HEK293T (cell line): ENCODE results near the gene CALCR.

Experiments used
- CTCF ChIA-PET: fragments of 350-600 bp; formaldehyde crosslinking; extraction: SDS; loops from one replicate; lab custom pipeline; 2021; ENCODE audit warnings: antibody characterized with exemption, inconsistent platforms; lab: Yijun Ruan, JAX
- POLR2A ChIA-PET: fragments of 350-600 bp; formaldehyde crosslinking; extraction: SDS; loops from one replicate; lab custom pipeline; 2020; ENCODE audit warnings: antibody characterized with exemption, inconsistent platforms; lab: Yijun Ruan, JAX
- DNase-seq: peaks from one replicate; pipeline ENCODE4 v3.0.0; 2012; ENCODE audit warnings: mixed read lengths; ENCODE audit errors: extremely low spot score
- ARNT ChIP-seq: fragments of 450-650 bp; IDR thresholded peaks from 2 replicates; pipeline ENCODE4 v1.6.1; 2017; ENCODE audit warnings: mild to moderate bottlenecking
- BHLHE40 ChIP-seq: fragments of 450-650 bp; IDR thresholded peaks from 2 replicates; pipeline ENCODE4 v1.6.1; 2016; ENCODE audit warnings: mild to moderate bottlenecking, moderate library complexity, borderline replicate concordance
- CTBP1 ChIP-seq: fragments of 450-650 bp; IDR thresholded peaks from 2 replicates; pipeline ENCODE4 v1.6.1; 2016; ENCODE audit warnings: borderline replicate concordance
- ELF4 ChIP-seq: fragments of 450-650 bp; IDR thresholded peaks from 2 replicates; pipeline ENCODE4 v1.6.1; 2017; ENCODE audit warnings: antibody characterized with exemption
- FOXA1 ChIP-seq: fragments of 450-650 bp; IDR thresholded peaks from 2 replicates; pipeline ENCODE4 v1.6.1; 2016; ENCODE audit warnings: mild to moderate bottlenecking
- FOXK2 ChIP-seq: fragments of 450-650 bp; IDR thresholded peaks from 2 replicates; pipeline ENCODE4 v1.6.1; 2016; ENCODE audit warnings: mild to moderate bottlenecking
- FOXM1 ChIP-seq: fragments of 450-650 bp; IDR thresholded peaks from 2 replicates; pipeline ENCODE4 v1.6.1; 2017; ENCODE audit warnings: mild to moderate bottlenecking, borderline replicate concordance
- HDGF ChIP-seq: fragments of 450-650 bp; IDR thresholded peaks from 2 replicates; pipeline ENCODE4 v1.6.1; 2017; ENCODE audit warnings: antibody characterized with exemption, borderline replicate concordance
- L3MBTL2 ChIP-seq: fragments of 450-650 bp; conservative IDR thresholded peaks from 2 replicates; pipeline ENCODE4 v1.6.1; 2016; ENCODE audit warnings: mild to moderate bottlenecking
- LEF1 ChIP-seq: fragments of 450-650 bp; IDR thresholded peaks from 2 replicates; pipeline ENCODE4 v1.6.1; 2017; ENCODE audit warnings: mild to moderate bottlenecking, borderline replicate concordance
- NFRKB ChIP-seq: fragments of 450-650 bp; IDR thresholded peaks from 2 replicates; pipeline ENCODE4 v1.6.1; 2016; ENCODE audit warnings: mild to moderate bottlenecking, moderate library complexity
- PKNOX1 ChIP-seq: fragments of 450-650 bp; IDR thresholded peaks from 2 replicates; pipeline ENCODE4 v1.6.1; 2016
- SP1 ChIP-seq: fragments of 450-650 bp; IDR thresholded peaks from 2 replicates; pipeline ENCODE4 v1.6.1; 2017
- SUZ12 ChIP-seq: fragments of 450-650 bp; IDR thresholded peaks from 2 replicates; pipeline ENCODE4 v1.6.1; 2016; ENCODE audit warnings: mild to moderate bottlenecking
- TARDBP ChIP-seq: fragments of 450-650 bp; IDR thresholded peaks from 2 replicates; pipeline ENCODE4 v1.6.1; 2016
- ZNF384 ChIP-seq: fragments of 450-650 bp; IDR thresholded peaks from 2 replicates; pipeline ENCODE4 v1.6.1; 2016

Gene CALCR

GRCh38 chr7:93574646-93575554 is at the start of gene CALCR:
Gene CALCR, minus strand, starts transcription at chr7:93574724. Its CDS starts 87,743 bp downstream, at chr7:93486981.
- DNase-seq = peak; percentile 36
- CTCF ChIA-PET = interaction anchor here (0.7 kb wide), 1 partner anchor 282 kb away, joined by 3 read pairs; no protein-coding TSS in a partner anchor
- TF ChIP-seq FOXM1 (no peak), NFRKB (no peak), BHLHE40 (no peak), ARNT (no peak), ELF4 (no peak), HDGF (no peak), FOXK2 (no peak), PKNOX1 (no peak)
- POLR2A ChIA-PET = no interaction called here

GRCh38 chr7:93623816-93624215 is 49.3 kb upstream of the CALCR start:
- ChIA-PET POLR2A (no interaction called here), CTCF (no interaction called here)
- DNase-seq = no peak
- no peak for TF ChIP-seq FOXM1
- TF ChIP-seq NFRKB = no peak
- no peak for TF ChIP-seq HDGF
- no peak for TF ChIP-seq LEF1
- no peak for TF ChIP-seq TARDBP
- TF ChIP-seq ARNT = no peak
- no peak for TF ChIP-seq L3MBTL2
- no peak for TF ChIP-seq FOXK2
- TF ChIP-seq CTBP1 = no peak
- TF ChIP-seq SP1 = no peak
- TF ChIP-seq FOXA1 = no peak
- no peak for TF ChIP-seq ELF4
- TF ChIP-seq SUZ12 = no peak
- TF ChIP-seq ZNF384 = no peak

- ChIA-PET POLR2A (no interaction called here), CTCF (interaction anchor here (0.5 to 1.4 kb wide), 8 partner anchors 10 to 465 kb away, joined by 3 to 6 read pairs (median 3); no protein-coding TSS in a partner anchor)
- peak; percentile 56 for DNase-seq
- no peak for TF ChIP-seq SP1
- no peak for TF ChIP-seq TARDBP
- no peak for TF ChIP-seq ZNF384
These were observed 47.8 kb upstream of the CALCR start for GRCh38 chr7:93622036-93623033.

- ChIA-PET CTCF (interaction anchor here (1.1 to 1.5 kb wide), 2 partner anchors 18 to 70 kb away, joined by 3 to 4 read pairs; no protein-coding TSS in a partner anchor), POLR2A (no interaction called here)
- TF ChIP-seq SP1 (no peak), HDGF (no peak), L3MBTL2 (no peak), FOXA1 (no peak), PKNOX1 (no peak), ELF4 (no peak), FOXM1 (no peak), CTBP1 (no peak), NFRKB (no peak), BHLHE40 (no peak), ZNF384 (no peak), FOXK2 (no peak), TARDBP (no peak)
- no peak for DNase-seq
These were observed 46.3 kb upstream of the CALCR start for GRCh38 chr7:93620864-93621263.

GRCh38 chr7:93620057-93620456 is 45.5 kb upstream of the CALCR start:
- POLR2A ChIA-PET = no interaction called here
- TF ChIP-seq LEF1 (no peak), HDGF (no peak), CTBP1 (no peak), TARDBP (no peak), ARNT (no peak), FOXK2 (no peak), L3MBTL2 (no peak), SUZ12 (no peak), ZNF384 (no peak), NFRKB (no peak), FOXA1 (no peak)
- DNase-seq = no peak
- CTCF ChIA-PET = no interaction called here

- TF ChIP-seq FOXK2 = no peak
- TF ChIP-seq BHLHE40 = no peak
- TF ChIP-seq ELF4 = no peak
- TF ChIP-seq FOXM1 = no peak
- TF ChIP-seq SP1 = no peak
- no peak for TF ChIP-seq NFRKB
- no peak for TF ChIP-seq ARNT
- no peak for TF ChIP-seq ZNF384
- DNase-seq = peak; percentile 12
- ChIA-PET CTCF (interaction anchor here (0.6 kb wide), 1 partner anchor 17 kb away, joined by 4 read pairs; no protein-coding TSS in a partner anchor), POLR2A (no interaction called here)
These were observed 26.8 kb upstream of the CALCR start for GRCh38 chr7:93601363-93601762.
